ENCODE results near the gene RPP25. TPM values are rescaled to one million over a fixed set of nuclear protein-coding genes. Genes with fewer than 3 reads are reported as not detected.
"Not testable (repeated sequence)": the region's sequence is repeated elsewhere in the genome, so short reads cannot be mapped to it uniquely, and the experiment has no call there.

The RPP25 gene
- total and polyA plus RNA-seq, 11 donors = 1.1 to 5.8 (median 2.1) TPM

DNA sequence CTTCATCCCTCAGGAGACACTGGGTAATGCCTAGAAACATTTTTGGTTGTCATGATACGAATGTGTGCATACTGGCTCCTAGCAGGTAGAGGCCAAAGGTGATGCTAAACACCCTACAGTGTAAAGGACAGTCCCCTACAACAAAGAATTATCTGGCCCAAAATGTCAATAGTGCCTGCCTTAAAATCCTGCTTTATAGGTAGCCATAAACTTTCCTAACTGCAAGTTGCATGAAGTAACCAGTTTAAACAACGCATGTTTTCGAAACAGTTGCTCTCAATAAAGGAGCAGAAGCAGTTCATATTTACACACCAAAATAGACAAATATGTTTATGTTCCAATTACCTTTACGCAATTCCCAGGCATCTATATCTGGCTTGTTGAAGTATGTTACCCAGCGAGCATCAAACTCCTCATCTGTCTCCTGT lies 27.8 kb downstream of the RPP25 start:
- H3K4me3 ChIP-seq = no peak overlapping the region
- TF ChIP-seq POLR2A (IDR thresholded peaks at IDR 0.05) = no peak
- TF ChIP-seq, protein P1, sequence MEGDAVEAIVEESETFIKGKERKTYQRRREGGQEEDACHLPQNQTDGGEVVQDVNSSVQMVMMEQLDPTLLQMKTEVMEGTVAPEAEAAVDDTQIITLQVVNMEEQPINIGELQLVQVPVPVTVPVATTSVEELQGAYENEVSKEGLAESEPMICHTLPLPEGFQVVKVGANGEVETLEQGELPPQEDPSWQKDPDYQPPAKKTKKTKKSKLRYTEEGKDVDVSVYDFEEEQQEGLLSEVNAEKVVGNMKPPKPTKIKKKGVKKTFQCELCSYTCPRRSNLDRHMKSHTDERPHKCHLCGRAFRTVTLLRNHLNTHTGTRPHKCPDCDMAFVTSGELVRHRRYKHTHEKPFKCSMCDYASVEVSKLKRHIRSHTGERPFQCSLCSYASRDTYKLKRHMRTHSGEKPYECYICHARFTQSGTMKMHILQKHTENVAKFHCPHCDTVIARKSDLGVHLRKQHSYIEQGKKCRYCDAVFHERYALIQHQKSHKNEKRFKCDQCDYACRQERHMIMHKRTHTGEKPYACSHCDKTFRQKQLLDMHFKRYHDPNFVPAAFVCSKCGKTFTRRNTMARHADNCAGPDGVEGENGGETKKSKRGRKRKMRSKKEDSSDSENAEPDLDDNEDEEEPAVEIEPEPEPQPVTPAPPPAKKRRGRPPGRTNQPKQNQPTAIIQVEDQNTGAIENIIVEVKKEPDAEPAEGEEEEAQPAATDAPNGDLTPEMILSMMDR (IDR thresholded peaks at IDR 0.05) = no peak
- no peaks in the 10 kb centered on the region for H3K9me3 ChIP-seq
- peaks cover 0 to 30% (median 6%) of the 10 kb centered on the region in 12 donors for H3K4me1 ChIP-seq
- no peak for DNase-seq
- no peaks in the 10 kb centered on the region for H3K27me3 ChIP-seq
- intact Hi-C loops (cut with DNase I) = no loop called here
- WGBS, 4 donors = 83 to 91% (median 90%) methylated on average over 5 of the region's 5 CpGs
- H3K36me3 ChIP-seq = peaks cover 0 to 84% (median 75%) of the 10 kb centered on the region in 9 donors
- H3K27ac ChIP-seq = no peak overlapping the region
- no peak for ATAC-seq

DNA sequence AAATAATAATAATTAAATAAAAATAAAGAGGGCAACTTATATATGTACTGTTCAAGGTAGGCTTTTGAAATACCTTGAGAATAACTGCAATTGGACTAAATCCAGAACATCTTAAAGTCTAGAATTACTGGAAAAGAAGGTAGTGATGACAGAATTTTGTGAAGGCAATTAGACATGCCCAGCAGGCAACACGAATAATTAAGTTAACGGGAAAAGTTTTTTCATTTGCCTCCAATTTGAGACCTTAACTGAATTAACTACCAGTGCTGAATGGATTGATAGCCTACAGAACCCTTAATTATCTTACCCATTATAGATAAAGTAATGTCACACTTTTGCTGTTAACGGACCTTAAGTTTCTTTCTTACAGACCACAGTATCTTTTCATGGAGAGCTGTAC lies 32.0 kb downstream of the RPP25 start:
- peaks cover 0 to 4% (median 0%) of the 10 kb centered on the region in 12 donors for H3K4me1 ChIP-seq

DNA sequence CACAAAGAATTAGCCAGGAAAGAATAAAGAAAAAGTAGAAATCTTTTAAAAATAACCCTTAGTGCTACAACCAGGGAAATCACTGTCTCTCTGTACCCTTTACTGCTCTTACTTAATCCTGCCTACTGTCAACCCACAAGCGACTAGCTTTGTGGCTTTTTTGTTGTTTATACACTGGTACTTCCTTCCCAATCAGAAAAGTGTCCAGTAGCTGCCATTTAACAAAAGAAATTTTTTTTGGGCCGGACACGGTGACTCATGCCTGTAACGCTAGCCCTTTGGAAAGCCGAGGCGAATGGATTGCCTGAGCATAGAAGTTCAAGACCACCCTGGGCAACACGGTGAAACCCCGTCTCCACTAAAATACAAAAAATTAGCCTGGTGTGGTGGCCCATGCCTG lies 36.1 kb downstream of the RPP25 start:
- no peaks in the 10 kb centered on the region for H3K4me1 ChIP-seq
- peaks cover 3 to 100% (median 98%) of the 10 kb centered on the region in 9 donors for H3K36me3 ChIP-seq
- WGBS, 4 donors = 86 to 94% (median 89%) methylated on average over 8 of the region's 8 CpGs
- no peaks in the 10 kb centered on the region for H3K9me3 ChIP-seq
- no peak for TF ChIP-seq POLR2A (IDR thresholded peaks at IDR 0.05)
- TF ChIP-seq, protein P1 (IDR thresholded peaks at IDR 0.05) = no peak
- H3K27ac ChIP-seq = no peak overlapping the region
- ATAC-seq = no peak
- H3K4me3 ChIP-seq = no peak overlapping the region
- no peaks in the 10 kb centered on the region for H3K27me3 ChIP-seq
- no peak for DNase-seq
- intact Hi-C loops (cut with DNase I) = no loop called here

More for the DNA sequence above, 32.0 kb downstream of the RPP25 start:
- intact Hi-C loops (cut with DNase I) = no loop called here
- Histone ChIP-seq H3K27ac (no peak overlapping the region), H3K36me3 (peaks cover 0 to 100% (median 98%) of the 10 kb centered on the region in 9 donors), H3K27me3 (no peaks in the 10 kb centered on the region), H3K9me3 (no peaks in the 10 kb centered on the region), H3K4me3 (no peak overlapping the region)
- TF ChIP-seq, protein P1 (IDR thresholded peaks at IDR 0.05) = no peak
- TF ChIP-seq POLR2A (IDR thresholded peaks at IDR 0.05) = no peak
- DNase-seq (no peak), ATAC-seq (no peak)
- 76 to 83% (median 80%) methylated on average over 3 of the region's 3 CpGs for WGBS, 4 donors

DNA sequence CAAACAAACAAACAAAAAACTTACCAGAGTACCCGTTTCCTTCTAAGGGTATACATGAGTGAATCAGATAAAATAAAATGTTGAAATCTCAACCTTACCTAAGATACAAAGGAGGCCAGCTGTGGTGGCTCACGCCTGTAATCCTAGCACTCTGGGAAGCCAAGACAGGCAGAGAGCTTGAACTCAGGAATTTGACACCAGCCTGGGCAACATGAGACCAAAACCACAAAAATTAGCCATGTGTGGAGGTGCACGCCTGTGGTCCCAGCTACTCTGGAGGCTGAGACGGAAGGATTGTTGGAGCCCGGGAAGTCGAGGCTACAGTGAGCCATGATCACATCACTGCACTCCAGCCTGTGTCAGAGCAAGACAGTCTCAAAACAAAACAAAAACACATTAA lies 38.9 kb downstream of the RPP25 start:
- H3K36me3 ChIP-seq = peaks cover 6 to 100% (median 93%) of the 10 kb centered on the region in 9 donors
- intact Hi-C loops (cut with DNase I) = no loop called here

DNA sequence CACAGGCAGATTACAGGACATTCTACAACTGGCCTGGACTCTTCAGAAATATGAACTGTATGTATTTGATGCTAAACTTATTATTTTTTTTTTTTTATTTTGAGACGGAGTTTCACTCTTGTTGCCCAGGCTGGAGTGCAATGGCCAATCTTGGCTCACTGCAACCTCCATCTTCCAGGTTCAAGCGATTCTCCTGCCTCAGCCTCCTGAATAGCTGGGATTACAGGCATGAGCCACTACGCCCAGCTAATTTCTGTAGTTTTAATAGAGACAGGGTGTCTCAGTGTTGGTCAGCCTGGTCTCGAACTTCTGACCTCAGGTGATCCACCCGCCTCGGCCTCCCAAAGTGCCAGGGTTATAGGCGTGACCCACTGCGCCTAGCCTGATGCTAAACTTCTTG lies 42.8 kb downstream of the RPP25 start:
- H3K27me3 ChIP-seq; DNase-seq; H3K27ac ChIP-seq; H3K4me3 ChIP-seq; H3K4me1 ChIP-seq; ATAC-seq; H3K9me3 ChIP-seq; intact Hi-C loops (cut with DNase I): not testable (repeated sequence)
- H3K36me3 ChIP-seq = peaks cover 4 to 90% (median 67%) of the 10 kb centered on the region in 9 donors
- WGBS, 4 donors = 92 to 97% (median 96%) methylated on average over 8 of the region's 8 CpGs

More for the DNA sequence above, 38.9 kb downstream of the RPP25 start:
- H3K27me3 ChIP-seq = no peaks in the 10 kb centered on the region
- no peak overlapping the region for H3K4me3 ChIP-seq
- H3K4me1 ChIP-seq = no peaks in the 10 kb centered on the region
- ATAC-seq (no peak), DNase-seq (no peak)
- 94 to 96% (median 94%) methylated on average over 6 of the region's 6 CpGs for WGBS, 4 donors
- H3K9me3 ChIP-seq = no peaks in the 10 kb centered on the region
- no peak overlapping the region for H3K27ac ChIP-seq
- no peak for TF ChIP-seq POLR2A (IDR thresholded peaks at IDR 0.05)
- TF ChIP-seq, protein P1 (IDR thresholded peaks at IDR 0.05) = no peak

All from heart left ventricle (tissue), 16 donors.